Peyer's patch (tissue), 4 donors: ENCODE results near the gene CEMIP.

Experiments
- CTCF ChIP-seq, 6 experiments: fragments of 450-650 bp in 4 of 6; fragments of 200-600 bp in 2 of 6; sonication (generic) in 1 of 6; IDR thresholded peaks; one replicate each; pipeline ENCODE4 v1.5.1; 2017 to 2019; ENCODE audit warnings: antibody characterized with exemption in 6 of 6, mild to moderate bottlenecking in 3 of 6, moderate library complexity in 1 of 6
- POLR2A ChIP-seq, 2 donors: fragments of 450-650 bp; IDR thresholded peaks; one replicate each; pipeline ENCODE4 v1.5.1; 2017; ENCODE audit warnings: antibody characterized with exemption in 2 of 2, mild to moderate bottlenecking in 2 of 2, moderate library complexity in 2 of 2

GRCh38 chr15:80838666-80839065, 59.5 kb downstream of the CEMIP start:
- TF ChIP-seq CTCF (IDR thresholded peaks at IDR 0.05), result no peak
- TF ChIP-seq POLR2A (IDR thresholded peaks at IDR 0.05), result no peak
